Posterior vena cava (tissue), 2 donors: ENCODE measurements around the gene CYLC2. TPM values are rescaled to one million over a fixed set of nuclear protein-coding genes. Genes with fewer than 3 reads are reported as not detected.

Experiments
- DNase-seq: peaks from one replicate; pipeline ENCODE4 v3.0.0-alpha.2; 2020; ENCODE audit warnings: low spot score
- intact Hi-C, 2 donors: fragments of 100-400 bp; cut with DNase I; formaldehyde crosslinking; loops; one replicate each; pipeline versions ENCODE4 v1.14.1 to v1.14.2; 2022 to 2023
- long read RNA-seq, 2 donors: library from polyadenylated mRNA; unstranded; transcript quantifications; one replicate each; pipeline ENCODE4 v2.0.0, GENCODE V29; 2020 to 2021
- total RNA-seq, 2 donors: library from RNA; stranded (reverse); fragmentation: NEBNext Ultra II Directional; extraction: Animal tissue kit (Norgen Biotek cat#: 25700); gene quantifications; one replicate each; pipeline ENCODE4 v1.2.1, GENCODE V29; 2021
- donor health status: DM: yes; HTN: yes; CAD: no.
- donor health status: DM: yes; HTN: yes; CAD: no.

CYLC2 gene, protein sequence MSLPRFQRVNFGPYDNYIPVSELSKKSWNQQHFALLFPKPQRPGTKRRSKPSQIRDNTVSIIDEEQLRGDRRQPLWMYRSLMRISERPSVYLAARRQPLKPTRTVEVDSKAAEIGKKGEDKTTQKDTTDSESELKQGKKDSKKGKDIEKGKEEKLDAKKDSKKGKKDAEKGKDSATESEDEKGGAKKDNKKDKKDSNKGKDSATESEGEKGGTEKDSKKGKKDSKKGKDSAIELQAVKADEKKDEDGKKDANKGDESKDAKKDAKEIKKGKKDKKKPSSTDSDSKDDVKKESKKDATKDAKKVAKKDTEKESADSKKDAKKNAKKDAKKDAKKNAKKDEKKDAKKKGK
- not detected for total RNA-seq
- long read RNA-seq, donor 1 = 0 reads
- long read RNA-seq, donor 2 = 0 reads

DNA sequence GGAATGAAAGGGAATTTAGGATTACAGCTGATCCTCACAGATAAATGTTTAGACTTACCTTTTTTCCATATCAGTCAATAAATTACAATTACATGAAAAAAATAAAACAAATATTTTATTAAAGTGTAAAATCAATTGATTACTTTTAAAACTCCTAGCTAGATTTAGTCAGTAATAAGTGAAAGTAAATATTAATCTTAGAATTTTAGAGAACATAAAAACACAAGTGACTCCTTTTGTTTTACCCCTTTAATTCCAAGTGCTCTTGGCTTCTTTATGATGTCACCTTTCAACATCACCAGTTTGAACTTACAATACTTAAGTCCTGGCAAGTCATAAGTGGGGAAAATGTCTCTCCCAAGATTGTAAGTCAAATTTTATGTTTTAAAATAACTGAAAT lies at the start of gene CYLC2:
Gene CYLC2, plus strand, starts transcription at position 301 of the 400 bp plus-strand sequence. Its CDS starts 48 bp downstream, at position 349.
- DNase-seq = no peak
- intact Hi-C loops = no loop called here

DNA sequence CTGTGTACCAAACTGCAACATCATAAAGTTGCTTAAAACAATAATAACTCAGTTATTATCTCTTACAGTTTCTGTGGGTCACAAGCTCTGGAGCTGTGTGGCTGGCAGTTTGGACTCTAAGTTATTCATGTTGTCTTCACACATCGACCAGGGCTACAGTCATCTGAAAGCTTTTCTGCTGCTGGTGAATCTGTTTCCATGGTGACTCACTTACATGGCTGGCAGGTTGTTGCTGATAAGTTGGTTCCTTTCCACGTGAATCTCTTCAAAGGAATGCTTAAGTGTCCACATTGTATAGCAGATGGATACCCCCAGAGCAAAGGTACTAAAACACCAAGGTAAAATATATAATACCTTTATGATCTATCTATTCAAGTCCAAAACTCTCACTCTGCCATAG lies 44.8 kb upstream of the CYLC2 start:
- intact Hi-C loops = no loop called here
- DNase-seq = no peak

DNA sequence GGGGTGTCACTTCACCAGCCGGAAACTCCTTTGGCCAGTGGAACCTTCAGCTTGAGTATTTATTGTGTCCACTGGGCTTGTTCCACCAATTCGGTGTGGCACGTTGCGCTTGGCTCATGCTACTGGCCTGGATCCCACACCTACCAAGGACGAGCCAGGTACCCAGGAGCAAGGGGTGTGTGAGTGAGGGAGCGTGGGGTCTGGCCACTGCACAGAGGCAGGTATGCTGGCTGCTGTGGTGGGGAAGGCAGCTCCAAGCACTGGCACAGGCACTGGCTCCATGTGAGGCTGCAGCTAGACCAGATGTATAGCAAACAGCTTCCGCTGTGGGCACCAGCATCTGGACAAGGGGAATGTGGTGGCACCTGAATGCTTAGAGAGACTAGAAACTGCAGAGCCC lies 28.1 kb upstream of the CYLC2 start:
- intact Hi-C loops = no loop called here
- DNase-seq = peak; percentile 52

DNA sequence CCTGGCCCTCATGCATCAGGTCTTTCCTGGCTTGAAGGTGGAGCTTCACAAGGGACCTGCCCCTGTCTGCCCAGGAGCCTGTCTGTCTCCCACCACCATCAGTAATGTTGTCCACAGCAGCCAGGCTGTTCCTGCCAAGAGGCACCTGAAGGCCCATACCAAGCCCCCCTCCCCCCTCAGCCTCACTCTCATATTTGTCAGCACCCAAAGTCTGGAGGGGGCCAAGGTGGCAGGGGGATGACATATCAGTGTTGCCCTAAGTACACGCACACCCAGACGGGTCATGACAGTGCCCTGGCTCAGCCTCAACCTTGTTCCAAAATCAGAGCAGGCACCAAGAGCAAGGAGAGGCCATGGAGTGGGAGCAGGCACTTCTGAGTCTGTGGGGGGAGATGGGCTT lies 27.2 kb upstream of the CYLC2 start:
- DNase-seq = peak; percentile 73
- intact Hi-C loops = no loop called here

DNA sequence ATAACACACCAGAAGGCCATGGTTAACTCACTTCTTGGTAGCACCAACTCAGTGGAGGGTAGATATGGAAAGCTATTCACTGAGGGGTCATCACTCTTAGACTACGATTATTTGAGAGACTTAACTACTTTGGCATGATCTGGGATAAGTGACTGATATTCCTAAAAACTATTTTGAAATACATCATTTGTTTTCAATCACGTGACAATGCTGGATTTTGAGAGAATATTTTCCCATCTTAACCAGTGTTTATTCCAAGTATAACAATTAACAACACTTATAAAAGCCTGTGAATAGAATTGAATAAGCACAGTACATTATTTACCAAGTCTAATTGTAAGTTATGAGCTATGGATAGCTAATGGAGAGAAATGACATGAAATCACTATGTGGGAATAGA lies 22.4 kb upstream of the CYLC2 start:
- intact Hi-C loops = no loop called here
- DNase-seq = no peak

DNA sequence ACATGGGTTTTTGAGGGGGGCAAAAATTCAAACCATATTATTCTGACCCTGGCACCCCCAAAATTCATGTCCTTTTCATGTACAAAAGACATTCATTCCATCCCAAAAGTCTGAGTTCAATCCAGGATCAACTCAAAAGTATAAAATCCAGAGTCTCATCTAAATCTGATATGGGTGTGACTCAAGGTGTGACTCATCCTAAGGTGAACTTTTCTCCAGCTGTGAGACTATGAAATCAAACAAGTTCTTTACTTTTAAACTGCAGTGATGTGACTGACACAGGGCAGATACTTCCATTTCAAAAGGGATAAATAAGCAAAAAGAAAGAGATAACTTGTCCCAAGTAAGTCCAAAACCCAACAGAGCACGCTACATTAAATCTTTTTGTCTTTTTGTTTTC lies 20.6 kb upstream of the CYLC2 start:
- intact Hi-C loops = no loop called here
- no peak for DNase-seq

DNA sequence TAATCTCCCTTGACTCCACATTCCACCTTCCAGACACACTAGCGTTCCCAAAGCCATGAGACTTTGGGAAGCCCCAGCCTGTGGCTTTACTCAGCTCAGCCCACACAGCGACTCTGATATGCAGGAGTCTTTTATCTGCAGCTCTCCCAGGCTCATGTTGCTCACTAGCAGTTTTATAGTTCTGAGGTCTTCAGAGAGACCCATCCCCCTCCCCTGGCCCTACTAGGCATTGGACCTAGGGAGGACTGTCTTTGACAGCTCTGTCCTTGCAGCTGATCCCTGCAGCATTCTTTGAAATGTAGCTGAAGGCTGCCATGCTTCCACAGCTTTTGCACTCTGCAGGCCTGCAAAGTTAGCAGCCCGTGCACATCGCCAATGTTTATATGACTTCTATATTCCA lies 19.9 kb upstream of the CYLC2 start:
- DNase-seq = no peak
- intact Hi-C loops = no loop called here

DNA sequence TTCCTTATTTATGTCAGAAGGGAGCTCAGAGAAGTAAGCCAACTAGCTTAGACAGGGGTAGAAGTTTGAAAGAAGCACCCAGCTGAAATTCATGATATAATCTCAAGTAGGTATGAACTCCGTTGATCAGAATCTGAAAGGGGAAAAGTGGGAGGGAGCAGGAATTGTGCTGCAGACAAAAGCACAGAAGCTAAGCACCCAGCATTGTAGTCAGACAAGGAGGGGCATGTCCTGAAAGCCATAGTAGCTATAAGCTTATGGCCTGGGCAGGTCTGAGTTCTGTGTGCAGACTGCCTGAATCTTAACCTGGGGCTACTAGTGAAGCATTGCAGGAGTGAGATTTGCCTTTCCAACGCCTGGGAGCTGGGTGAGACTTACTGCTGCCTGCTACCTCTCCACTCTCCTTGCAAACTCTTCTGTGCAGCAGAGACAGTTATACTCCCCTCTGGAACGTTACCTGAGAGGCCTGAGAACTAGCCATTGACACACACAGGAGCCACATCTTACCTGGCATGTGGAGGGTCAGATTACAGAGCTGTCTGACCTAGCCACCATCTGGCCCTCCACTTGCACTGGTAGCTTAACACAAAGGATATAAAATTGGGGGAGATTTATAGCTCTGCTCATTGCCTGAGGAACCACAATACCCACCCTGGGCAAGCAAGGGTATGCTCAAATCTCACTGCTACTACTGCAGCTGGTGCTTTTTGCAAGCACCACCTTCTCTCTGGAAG lies 9.8 kb upstream of the CYLC2 start:
- intact Hi-C loops = no loop called here
- DNase-seq = no peak

DNA sequence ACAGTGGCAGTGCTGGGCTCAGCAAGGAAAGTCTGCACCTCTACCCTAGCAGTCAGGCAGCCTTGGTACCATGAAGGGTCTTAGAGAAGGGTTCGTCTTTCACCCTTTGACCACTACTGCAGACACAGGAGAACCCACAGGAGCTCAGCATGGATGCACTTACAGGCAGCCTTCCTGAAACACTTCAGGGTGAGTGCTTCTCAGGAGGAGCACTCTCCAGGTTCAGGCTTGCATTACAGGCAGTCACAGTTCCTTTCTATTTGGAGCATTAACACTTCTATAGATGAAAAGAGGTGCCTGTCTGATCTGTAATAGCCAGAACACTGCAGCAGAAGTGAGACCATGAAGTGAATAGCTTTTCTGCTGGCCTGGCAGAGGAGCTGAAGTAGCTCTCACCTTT lies 8.7 kb upstream of the CYLC2 start:
- intact Hi-C loops = no loop called here
- no peak for DNase-seq

DNA sequence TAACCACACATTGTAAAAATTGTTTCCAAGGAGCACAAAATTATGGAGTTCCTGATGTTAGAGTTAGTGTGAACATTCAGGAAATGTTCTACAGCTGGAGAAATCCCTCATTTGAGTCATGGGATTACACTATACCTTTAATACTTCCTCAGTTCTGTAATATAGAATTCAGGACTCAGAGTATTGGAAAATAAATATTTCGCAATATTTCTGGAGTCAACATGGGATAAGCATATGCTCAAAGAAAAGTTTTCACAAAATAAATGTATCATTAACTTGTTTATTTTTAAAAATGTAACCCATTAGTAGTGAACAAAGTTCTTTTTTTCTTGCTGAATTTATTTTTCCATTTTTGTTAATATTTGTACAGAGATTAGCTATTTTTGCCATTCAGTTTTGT lies 8.6 kb downstream of the CYLC2 start:
- intact Hi-C loops = no loop called here
- no peak for DNase-seq

DNA sequence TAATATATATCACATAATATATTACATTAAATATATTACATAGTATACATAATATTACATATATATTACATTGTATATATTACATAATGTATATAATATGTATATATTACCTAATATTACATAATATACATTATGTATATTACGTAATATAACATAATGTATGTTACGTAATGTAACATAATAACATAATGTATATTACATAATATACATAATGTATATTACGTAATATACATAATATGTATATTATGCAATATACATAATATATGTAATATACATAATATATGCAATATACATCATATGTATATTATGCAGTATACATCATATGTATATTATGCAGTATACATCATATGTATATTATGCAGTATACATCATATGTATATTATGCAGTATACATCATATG lies 19.1 kb downstream of the CYLC2 start:
- intact Hi-C loops = no loop called here
- DNase-seq = no peak

DNA sequence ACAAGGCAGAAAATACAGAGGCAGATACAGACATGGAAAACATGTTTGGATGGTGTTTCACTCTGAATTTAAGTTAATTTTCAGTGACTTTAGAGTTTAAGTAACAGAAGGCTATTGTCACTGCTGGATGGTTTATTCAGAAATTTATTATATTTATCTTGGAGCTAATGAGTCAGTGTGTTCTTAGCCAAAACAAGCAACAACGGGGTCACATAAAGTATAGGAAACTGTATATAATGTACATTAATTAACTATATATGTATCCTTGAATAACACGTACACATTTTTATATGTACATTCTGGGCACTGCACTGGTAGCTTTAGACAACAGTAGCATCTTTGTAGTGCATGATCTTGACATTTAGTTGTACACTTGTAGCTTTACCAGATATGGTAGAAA lies 30.7 kb downstream of the CYLC2 start:
- intact Hi-C loops = no loop called here
- no peak for DNase-seq

DNA sequence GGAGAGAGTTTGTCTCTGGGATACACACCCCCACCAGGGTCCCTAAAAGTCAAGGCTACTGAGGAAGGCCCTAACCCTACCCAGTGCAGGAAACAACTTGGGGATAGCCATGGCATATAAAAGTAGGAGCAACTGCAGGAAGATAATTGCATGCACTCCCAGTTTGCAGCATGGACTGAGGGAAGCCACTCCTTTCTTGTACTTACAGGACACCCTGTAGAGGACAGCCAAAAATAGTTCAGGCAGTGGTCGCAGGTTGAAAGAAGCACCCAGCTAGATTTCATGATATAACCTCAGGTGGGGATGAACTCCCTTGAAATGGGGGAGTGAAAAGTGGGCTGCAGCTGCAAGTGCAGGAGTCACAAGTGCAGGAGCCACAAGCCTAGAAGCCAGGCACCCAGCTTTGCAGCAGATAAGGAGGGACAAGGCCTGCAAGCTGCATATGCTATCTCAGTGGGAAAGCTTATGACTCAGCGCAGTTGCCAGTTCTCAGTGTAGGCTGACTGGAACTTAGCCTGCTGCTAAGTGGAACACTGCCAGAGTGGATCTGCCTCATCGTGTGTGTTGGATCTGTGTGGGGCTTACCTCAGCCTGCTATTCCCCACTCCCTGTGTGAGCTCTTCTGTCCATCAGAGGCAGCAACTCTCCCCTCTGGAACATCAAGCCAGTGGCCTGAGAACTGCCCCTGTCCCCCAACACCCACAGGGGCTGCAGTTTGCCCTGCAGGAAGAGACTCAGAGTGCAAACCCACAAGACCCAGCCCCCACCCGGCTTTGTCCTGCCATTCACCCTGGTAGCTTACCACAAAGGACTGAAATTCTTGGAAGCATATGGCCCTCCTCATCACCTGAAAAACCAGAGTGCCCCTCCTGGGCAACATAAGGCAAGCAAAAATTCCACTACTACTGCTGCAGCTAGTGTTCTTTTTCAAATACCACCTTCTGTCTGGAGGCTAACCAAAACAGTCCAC lies 42.7 kb downstream of the CYLC2 start:
- DNase-seq = no peak
- intact Hi-C loops = no loop called here

DNA sequence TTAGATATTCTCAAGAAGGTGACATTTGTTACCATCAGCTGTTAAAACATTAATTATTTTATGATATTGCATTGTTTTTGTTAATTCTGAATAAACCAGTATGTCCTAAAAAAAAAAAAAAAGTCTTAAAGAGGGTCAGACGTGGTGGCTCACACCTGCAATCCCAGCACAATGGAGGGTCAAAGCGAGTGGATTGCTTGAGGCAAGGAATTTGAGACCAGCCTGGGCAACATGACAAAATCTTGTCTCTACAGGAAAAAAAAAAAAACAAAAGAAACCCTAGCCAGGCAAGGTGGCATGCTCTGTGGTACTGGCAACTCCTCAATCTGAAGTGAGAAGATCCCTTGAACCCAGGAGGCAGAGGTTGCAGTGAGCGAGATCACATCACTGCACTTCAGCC lies 46.8 kb downstream of the CYLC2 start:
- no peak for DNase-seq
- intact Hi-C loops = no loop called here
